HUDEP-2 (cell line): ENCODE measurements around the gene PAEP.
"Not testable (repeated sequence)": the region's sequence is repeated elsewhere in the genome, so short reads cannot be mapped to it uniquely, and the experiment has no call there.

Experiments
- DNase-seq, 76 experiments: peaks; one replicate each; lab custom pipeline; 2025; ENCODE audit not compliant: unreplicated experiment in 76 of 76; lab: John Stamatoyannopoulos, UW

PAEP gene

GRCh38 chr9:135525241-135526088 lies 36.1 kb upstream of the PAEP start:
- no peak for DNase-seq

- DNase-seq: no peak
Observed at GRCh38 chr9:135526089-135526729, 35.3 kb upstream of the PAEP start.

GRCh38 chr9:135526730-135527571 lies 34.6 kb upstream of the PAEP start:
- DNase-seq: no peak

- not testable (repeated sequence) for DNase-seq
Observed at GRCh38 chr9:135528842-135529435, 32.6 kb upstream of the PAEP start.

- no peak for DNase-seq
Observed at GRCh38 chr9:135530146-135530545, 31.4 kb upstream of the PAEP start.

- DNase-seq: no peak
Observed at GRCh38 chr9:135531096-135531495, 30.5 kb upstream of the PAEP start.

- no peak for DNase-seq
Observed at GRCh38 chr9:135533113-135533512, 28.4 kb upstream of the PAEP start.

- DNase-seq: no peak
Observed at GRCh38 chr9:135533674-135534073, 27.9 kb upstream of the PAEP start.

GRCh38 chr9:135534192-135534711 lies 27.3 kb upstream of the PAEP start:
- DNase-seq: not testable (repeated sequence)

- not testable (repeated sequence) for DNase-seq
Observed at GRCh38 chr9:135534826-135535225, 26.7 kb upstream of the PAEP start.

- not testable (repeated sequence) for DNase-seq
Observed at GRCh38 chr9:135535631-135536030, 25.9 kb upstream of the PAEP start.

GRCh38 chr9:135536216-135536615 lies 25.3 kb upstream of the PAEP start:
- DNase-seq: no peak

GRCh38 chr9:135543262-135543894 lies 18.2 kb upstream of the PAEP start:
- DNase-seq: not testable (repeated sequence)

GRCh38 chr9:135544981-135545635 lies 16.4 kb upstream of the PAEP start:
- no peak for DNase-seq

GRCh38 chr9:135545646-135546176 lies 15.8 kb upstream of the PAEP start, which contains the start of gene OBP2A:
Gene OBP2A (plus strand): TSS chr9:135546126. CDS start chr9:135546181, 55 bp downstream.
- not testable (repeated sequence) for DNase-seq

GRCh38 chr9:135546792-135547617 lies 14.6 kb upstream of the PAEP start:
- DNase-seq: not testable (repeated sequence)

GRCh38 chr9:135547756-135548736 lies 13.5 kb upstream of the PAEP start:
- DNase-seq: no peak
